22Rv1 (cell line): ENCODE measurements around the gene EIF1B.

Experiments
- H3K27ac ChIP-seq: fragments of 450-650 bp; 2 replicates; pipeline ENCODE4 v1.5.1; 2017
- CTCF ChIP-seq: fragments of 450-650 bp; IDR thresholded peaks from 2 replicates; pipeline ENCODE4 v1.5.1; 2017; ENCODE audit warnings: mild to moderate bottlenecking
- ZFX ChIP-seq: fragments of 450-650 bp; IDR thresholded peaks from 2 replicates; pipeline ENCODE4 v1.6.1; 2017; ENCODE audit warnings: antibody characterized with exemption, borderline replicate concordance

EIF1B gene

GRCh38 chr3:40309418-40309924, at the start of gene EIF1B:
Gene EIF1B (plus strand): TSS chr3:40309707. CDS start chr3:40309942, 235 bp downstream.
- H3K27ac ChIP-seq = peak within 1 kb of the TSS; percentile 73
- no peak for TF ChIP-seq ZFX
- TF ChIP-seq CTCF = peak; percentile 89

DNA sequence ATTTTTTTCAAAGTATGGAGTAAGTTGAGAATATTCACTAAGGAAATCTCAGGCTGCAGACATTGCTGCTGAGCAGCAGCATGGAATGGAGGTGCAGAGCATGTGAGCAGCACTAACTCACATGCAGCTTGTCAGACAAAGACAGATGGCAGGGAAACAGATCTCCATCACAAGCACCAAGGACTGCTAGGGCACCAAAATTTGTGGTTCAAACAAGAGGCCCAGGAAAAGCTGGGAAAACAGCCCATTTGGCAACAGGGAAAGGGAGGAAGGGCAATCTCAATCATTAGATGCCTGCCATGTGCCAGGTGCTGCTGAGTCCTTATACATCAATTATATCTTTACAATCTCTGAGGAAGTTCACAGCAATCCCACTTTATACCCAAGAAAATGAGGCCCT, 47.2 kb upstream of the EIF1B start:
- no peak for TF ChIP-seq ZFX
- no peak overlapping the region for H3K27ac ChIP-seq

- TF ChIP-seq CTCF (no peak), ZFX (no peak)
- H3K27ac ChIP-seq = peak overlapping the region; percentile 37; the same call in 1 of the 2 replicates
Measured at GRCh38 chr3:40264451-40264850, 45.1 kb upstream of the EIF1B start.

DNA sequence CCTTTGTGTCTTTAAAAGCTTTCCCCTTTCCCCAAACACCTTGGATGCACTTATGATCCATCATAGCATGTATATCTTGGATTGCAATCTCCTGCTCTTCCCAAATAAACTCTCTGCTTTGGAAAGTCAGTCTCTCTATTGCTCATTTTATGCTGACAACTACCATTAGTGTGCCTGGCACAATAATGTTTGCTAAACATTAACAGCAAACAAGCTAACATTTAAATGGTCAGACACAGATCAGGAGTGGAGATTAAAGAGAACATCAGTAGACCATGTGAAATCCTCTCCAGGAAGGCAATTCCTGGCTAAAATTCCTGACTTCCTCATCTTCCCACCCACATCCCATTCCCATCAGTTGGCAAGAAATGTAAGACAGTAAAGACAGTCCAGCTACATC, 44.3 kb upstream of the EIF1B start:
- H3K27ac ChIP-seq = peak overlapping the region; percentile 37; the same call in 1 of the 2 replicates

GRCh38 chr3:40267937-40268724, 41.4 kb upstream of the EIF1B start:
- H3K27ac ChIP-seq = no peak overlapping the region
- TF ChIP-seq ZFX (no peak), CTCF (no peak)

More for the DNA sequence above, 44.3 kb upstream of the EIF1B start:
- TF ChIP-seq CTCF = no peak
- no peak for TF ChIP-seq ZFX

DNA sequence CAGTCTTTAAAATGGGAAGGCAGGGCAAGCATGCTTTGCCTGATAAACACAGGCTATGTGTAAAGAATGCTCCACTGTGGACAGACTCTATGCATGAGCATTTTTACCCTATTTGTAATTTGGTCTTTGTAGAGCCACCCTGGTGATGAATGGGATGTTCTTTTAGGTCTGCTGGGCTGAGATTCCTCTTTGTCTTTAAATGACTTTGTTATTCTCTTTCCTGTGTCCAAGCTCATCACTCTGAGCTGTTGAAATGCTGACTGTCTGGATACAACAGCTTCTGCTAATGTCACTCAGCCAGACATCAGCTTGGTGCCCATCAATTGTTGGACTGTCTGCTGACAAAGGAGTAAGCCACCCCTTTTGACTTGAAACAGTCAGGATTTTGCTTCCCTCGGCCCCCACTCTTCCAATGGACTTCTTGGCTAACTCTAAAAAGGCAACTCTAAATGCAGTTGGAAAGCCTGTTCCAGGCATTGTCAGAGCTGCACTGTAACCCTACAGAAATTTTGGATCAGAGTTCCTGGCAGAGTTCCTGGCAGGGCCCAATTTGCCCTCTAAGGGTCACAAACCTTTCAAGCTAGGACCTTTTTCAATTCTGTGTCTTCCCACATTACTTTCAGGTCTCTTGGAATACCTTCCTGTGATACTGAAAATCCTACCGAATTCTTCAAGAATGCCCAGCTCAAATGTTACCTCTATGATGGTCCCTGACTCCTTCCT, 40.5 kb upstream of the EIF1B start:
- no peak overlapping the region for H3K27ac ChIP-seq

DNA sequence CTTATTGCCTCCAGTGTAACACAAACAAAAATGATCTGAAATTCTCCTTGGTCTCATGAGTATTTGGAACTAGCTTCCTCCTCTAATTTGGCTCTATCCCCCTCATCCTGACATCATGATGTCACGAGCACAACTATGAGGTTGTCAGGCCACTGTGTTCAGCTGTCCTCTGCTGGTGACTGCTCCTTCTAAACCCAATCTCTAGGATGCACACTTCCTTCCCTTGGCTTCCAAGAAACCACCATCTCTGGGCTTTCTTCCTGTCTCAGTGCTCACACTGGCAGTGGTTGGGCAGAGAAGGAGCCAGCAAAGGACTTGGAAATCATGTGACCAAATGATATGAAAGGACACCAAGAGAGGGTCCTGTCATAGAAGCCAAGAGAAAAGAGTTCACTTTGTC, 30.7 kb upstream of the EIF1B start:
- no peak overlapping the region for H3K27ac ChIP-seq
- TF ChIP-seq CTCF (no peak), ZFX (no peak)

More for the DNA sequence above, 40.5 kb upstream of the EIF1B start:
- TF ChIP-seq CTCF (no peak), ZFX (no peak)
